ENCODE measurements around the gene LTK. TPM values are rescaled to one million over a fixed set of nuclear protein-coding genes. Genes with fewer than 3 reads are reported as not detected.
A peak's percentile ranks its signal among the peaks of the same experiment; 100 is the strongest.

LTK gene
- total RNA-seq, 1 donor from 2014 or later, result 0.69 TPM

GRCh38 chr15:41466711-41467110 is 46.9 kb downstream of the LTK start:
- no peak for TF ChIP-seq CTCF (conservative IDR thresholded peaks at IDR 0.05; ENCODE audit: low read depth, low read length)
- no peak for DNase-seq (ENCODE audit: low read depth)
- no peak overlapping the region for H3K4me3 ChIP-seq (ENCODE audit: low read depth, low read length)

GRCh38 chr15:41465822-41466421 is 47.7 kb downstream of the LTK start:
- TF ChIP-seq CTCF (conservative IDR thresholded peaks at IDR 0.05; ENCODE audit: low read depth, low read length), result peak; percentile 100
- no peak overlapping the region for H3K4me3 ChIP-seq (ENCODE audit: low read depth, low read length)
- no peak for DNase-seq (ENCODE audit: low read depth)

GRCh38 chr15:41464889-41465580 is 48.6 kb downstream of the LTK start:
- no peak overlapping the region for H3K4me3 ChIP-seq (ENCODE audit: low read depth, low read length)
- no peak for DNase-seq (ENCODE audit: low read depth)
- no peak for TF ChIP-seq CTCF (conservative IDR thresholded peaks at IDR 0.05; ENCODE audit: low read depth, low read length)

GRCh38 chr15:41462084-41462795 is 51.4 kb downstream of the LTK start:
- no peak overlapping the region for H3K4me3 ChIP-seq (ENCODE audit: low read depth, low read length)
- no peak for DNase-seq (ENCODE audit: low read depth)

More at GRCh38 chr15:41462084-41462795, 51.4 kb downstream of the LTK start:
- TF ChIP-seq CTCF (conservative IDR thresholded peaks at IDR 0.05; ENCODE audit: low read depth, low read length), result no peak

Other genes with a start within 250 kb of the LTK start
- 21.8 and 35.4 TPM in 2 replicates for gene OIP5, start 181.2 kb downstream of the LTK start, total RNA-seq
- gene NUSAP1, start 180.9 kb downstream of the LTK start, total RNA-seq, result 113 and 124 TPM in 2 replicates
- 17.6 and 21.0 TPM in 2 replicates for gene NDUFAF1, start 111.3 kb downstream of the LTK start, total RNA-seq
- gene RTF1, start 96.7 kb downstream of the LTK start, total RNA-seq, result 22.1 and 23.5 TPM in 2 replicates
- 6.7 and 9.8 TPM in 2 replicates for gene ITPKA, start 20.0 kb downstream of the LTK start, total RNA-seq
- gene RPAP1, start 30.4 kb upstream of the LTK start, total RNA-seq, result 46.4 and 70.8 TPM in 2 replicates
- gene TYRO3, start 45.4 kb upstream of the LTK start, total RNA-seq, result 2.8 and 6.4 TPM in 2 replicates
- 14.8 and 20.8 TPM in 2 replicates for gene MGA, start 146.6 kb upstream of the LTK start, total RNA-seq

Measured in epithelial cell of proximal tubule (primary cell).